NCI-H1105 treated with DMSO at 0.1 percent for 48 hours (cell line): Measurements from ENCODE around the gene TEF.

Experiments used
- DNase-seq: peaks from one replicate; lab custom pipeline; 2025; lab: John Stamatoyannopoulos, UW

TEF gene

GRCh38 chr22:41381329-41382097, at the start of gene TEF:
Gene TEF (plus strand): TSS chr22:41381942. CDS start chr22:41382045, 103 bp downstream.
- DNase-seq = peak; percentile 98

- no peak for DNase-seq
Measured at GRCh38 chr22:41332217-41332939, 49.4 kb upstream of the TEF start.

GRCh38 chr22:41333806-41334205, 47.9 kb upstream of the TEF start:
- DNase-seq = no peak

GRCh38 chr22:41334215-41334614, 47.5 kb upstream of the TEF start:
- DNase-seq = no peak

GRCh38 chr22:41334951-41335635, 46.6 kb upstream of the TEF start:
- no peak for DNase-seq

- no peak for DNase-seq
Measured at GRCh38 chr22:41338614-41339212, 43.0 kb upstream of the TEF start.

- DNase-seq = no peak
Measured at GRCh38 chr22:41339823-41340222, 41.9 kb upstream of the TEF start.

GRCh38 chr22:41340357-41340756, 41.4 kb upstream of the TEF start:
- no peak for DNase-seq

GRCh38 chr22:41341012-41341411, 40.7 kb upstream of the TEF start:
- DNase-seq = no peak

- no peak for DNase-seq
Measured at GRCh38 chr22:41341990-41342389, 39.8 kb upstream of the TEF start.

GRCh38 chr22:41343300-41343699, 38.4 kb upstream of the TEF start:
- DNase-seq = no peak

- DNase-seq = no peak
Measured at GRCh38 chr22:41343717-41344116, 38.0 kb upstream of the TEF start.

GRCh38 chr22:41344189-41344788, 37.5 kb upstream of the TEF start:
- DNase-seq = no peak

- no peak for DNase-seq
Measured at GRCh38 chr22:41345807-41346335, 35.9 kb upstream of the TEF start.

GRCh38 chr22:41347066-41347859, 34.5 kb upstream of the TEF start:
- DNase-seq = no peak

GRCh38 chr22:41348964-41349484, 32.7 kb upstream of the TEF start:
- no peak for DNase-seq

GRCh38 chr22:41350087-41350486, 31.7 kb upstream of the TEF start:
- DNase-seq = no peak

- no peak for DNase-seq
Measured at GRCh38 chr22:41351011-41351410, 30.7 kb upstream of the TEF start.

- no peak for DNase-seq
Measured at GRCh38 chr22:41352058-41352457, 29.7 kb upstream of the TEF start.

- DNase-seq = no peak
Measured at GRCh38 chr22:41353862-41354575, 27.7 kb upstream of the TEF start.
